PC-3 (cell line): ENCODE results near the gene PLA2G4D.

ENCODE experiments used
- EZH2 ChIP-seq: fragments of 300-600 bp; sonication (generic); IDR thresholded peaks from one replicate; pipeline ENCODE4 v1.6.1; 2017; ENCODE audit warnings: antibody characterized with exemption, mild to moderate bottlenecking, low read length; ENCODE audit not compliant: unreplicated experiment
- EZH2phosphoT487 ChIP-seq: fragments of 300-600 bp; sonication (generic); IDR thresholded peaks from 2 replicates; pipeline ENCODE4 v1.6.1; 2018; ENCODE audit warnings: mild to moderate bottlenecking, antibody characterized with exemption, low read length, borderline replicate concordance
- TF ChIP-seq, protein P1 (sequence below): fragments of 300-600 bp; sonication (generic); conservative IDR thresholded peaks from 2 replicates; pipeline ENCODE4 v1.5.1; 2017; ENCODE audit warnings: antibody characterized with exemption, low read depth, mild to moderate bottlenecking, low read length

- TF ChIP-seq, protein P1, sequence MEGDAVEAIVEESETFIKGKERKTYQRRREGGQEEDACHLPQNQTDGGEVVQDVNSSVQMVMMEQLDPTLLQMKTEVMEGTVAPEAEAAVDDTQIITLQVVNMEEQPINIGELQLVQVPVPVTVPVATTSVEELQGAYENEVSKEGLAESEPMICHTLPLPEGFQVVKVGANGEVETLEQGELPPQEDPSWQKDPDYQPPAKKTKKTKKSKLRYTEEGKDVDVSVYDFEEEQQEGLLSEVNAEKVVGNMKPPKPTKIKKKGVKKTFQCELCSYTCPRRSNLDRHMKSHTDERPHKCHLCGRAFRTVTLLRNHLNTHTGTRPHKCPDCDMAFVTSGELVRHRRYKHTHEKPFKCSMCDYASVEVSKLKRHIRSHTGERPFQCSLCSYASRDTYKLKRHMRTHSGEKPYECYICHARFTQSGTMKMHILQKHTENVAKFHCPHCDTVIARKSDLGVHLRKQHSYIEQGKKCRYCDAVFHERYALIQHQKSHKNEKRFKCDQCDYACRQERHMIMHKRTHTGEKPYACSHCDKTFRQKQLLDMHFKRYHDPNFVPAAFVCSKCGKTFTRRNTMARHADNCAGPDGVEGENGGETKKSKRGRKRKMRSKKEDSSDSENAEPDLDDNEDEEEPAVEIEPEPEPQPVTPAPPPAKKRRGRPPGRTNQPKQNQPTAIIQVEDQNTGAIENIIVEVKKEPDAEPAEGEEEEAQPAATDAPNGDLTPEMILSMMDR, result no peak
- TF ChIP-seq EZH2 (no peak), EZH2phosphoT487 (no peak)
Observed at GRCh38 chr15:42088801-42089640, 5.3 kb downstream of the PLA2G4D start.
